ENCODE data around the gene JSRP1.

JSRP1 gene

GRCh38 chr19:2290441-2291184 lies 34.4 kb upstream of the JSRP1 start:
- ChIA-PET POLR2A (no interaction called here), CTCF (interaction anchor here (0.7 to 1.3 kb wide), 2 partner anchors 16 to 55 kb away, joined by 4 read pairs; no protein-coding TSS in a partner anchor)
- no peaks in the 10 kb centered on the region for H3K36me3 ChIP-seq (ENCODE audit: control insufficient read depth in 2 of 2, insufficient read depth in 1 of 2, low read length in 2 of 2)
- no peaks in the 10 kb centered on the region for H3K9me3 ChIP-seq (ENCODE audit: control insufficient read depth, insufficient read depth, low read depth, low read length)
- no peak for TF ChIP-seq YY2 (tag by site-specific recombination; IDR thresholded peaks at IDR 0.05)
- TF ChIP-seq ZNF404 (tag by site-specific recombination; IDR thresholded peaks at IDR 0.05), result no peak
- no peak for TF ChIP-seq ZNF473 (tag by site-specific recombination; IDR thresholded peaks at IDR 0.05)
- TF ChIP-seq PRDM6 (tag by site-specific recombination; IDR thresholded peaks at IDR 0.05), result no peak
- TF ChIP-seq ZNF426 (tag by site-specific recombination; IDR thresholded peaks at IDR 0.05), result no peak
- no peak for TF ChIP-seq ZNF114 (tag by site-specific recombination; IDR thresholded peaks at IDR 0.05)
- TF ChIP-seq, protein P1, sequence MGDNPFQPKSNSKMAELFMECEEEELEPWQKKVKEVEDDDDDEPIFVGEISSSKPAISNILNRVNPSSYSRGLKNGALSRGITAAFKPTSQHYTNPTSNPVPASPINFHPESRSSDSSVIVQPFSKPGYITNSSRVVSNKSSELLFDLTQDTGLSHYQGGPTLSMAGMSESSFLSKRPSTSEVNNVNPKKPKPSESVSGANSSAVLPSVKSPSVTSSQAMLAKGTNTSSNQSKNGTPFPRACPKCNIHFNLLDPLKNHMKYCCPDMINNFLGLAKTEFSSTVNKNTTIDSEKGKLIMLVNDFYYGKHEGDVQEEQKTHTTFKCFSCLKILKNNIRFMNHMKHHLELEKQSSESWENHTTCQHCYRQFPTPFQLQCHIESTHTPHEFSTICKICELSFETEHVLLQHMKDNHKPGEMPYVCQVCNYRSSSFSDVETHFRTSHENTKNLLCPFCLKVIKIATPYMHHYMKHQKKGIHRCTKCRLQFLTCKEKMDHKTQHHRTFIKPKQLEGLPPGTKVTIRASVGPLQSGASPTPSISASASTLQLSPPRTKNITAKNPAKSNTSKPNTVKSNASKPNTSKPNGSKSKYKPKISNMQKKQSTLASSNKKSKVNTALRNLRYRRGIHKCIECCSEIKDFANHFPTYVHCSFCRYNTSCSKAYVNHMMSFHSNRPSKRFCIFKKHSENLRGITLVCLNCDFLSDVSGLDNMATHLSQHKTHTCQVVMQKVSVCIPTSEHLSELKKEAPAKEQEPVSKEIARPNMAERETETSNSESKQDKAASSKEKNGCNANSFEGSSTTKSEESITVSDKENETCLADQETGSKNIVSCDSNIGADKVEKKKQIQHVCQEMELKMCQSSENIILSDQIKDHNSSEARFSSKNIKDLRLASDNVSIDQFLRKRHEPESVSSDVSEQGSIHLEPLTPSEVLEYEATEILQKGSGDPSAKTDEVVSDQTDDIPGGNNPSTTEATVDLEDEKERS (tag by site-specific recombination; IDR thresholded peaks at IDR 0.05), result no peak
- TF ChIP-seq SP3 (tag by site-specific recombination; IDR thresholded peaks at IDR 0.05), result no peak
- TF ChIP-seq ZNF529 (tag by site-specific recombination; IDR thresholded peaks at IDR 0.05; ENCODE audit: insufficient replicate concordance), result no peak
- TF ChIP-seq HOXA7 (CRISPR knock-in tag; IDR thresholded peaks at IDR 0.05; ENCODE audit: borderline replicate concordance), result no peak
- TF ChIP-seq ZNF830 (tag by site-specific recombination; IDR thresholded peaks at IDR 0.05; ENCODE audit: low read depth), result no peak
- no peak for TF ChIP-seq PRDM1 (tag by site-specific recombination; IDR thresholded peaks at IDR 0.05)
- TF ChIP-seq, protein P2, sequence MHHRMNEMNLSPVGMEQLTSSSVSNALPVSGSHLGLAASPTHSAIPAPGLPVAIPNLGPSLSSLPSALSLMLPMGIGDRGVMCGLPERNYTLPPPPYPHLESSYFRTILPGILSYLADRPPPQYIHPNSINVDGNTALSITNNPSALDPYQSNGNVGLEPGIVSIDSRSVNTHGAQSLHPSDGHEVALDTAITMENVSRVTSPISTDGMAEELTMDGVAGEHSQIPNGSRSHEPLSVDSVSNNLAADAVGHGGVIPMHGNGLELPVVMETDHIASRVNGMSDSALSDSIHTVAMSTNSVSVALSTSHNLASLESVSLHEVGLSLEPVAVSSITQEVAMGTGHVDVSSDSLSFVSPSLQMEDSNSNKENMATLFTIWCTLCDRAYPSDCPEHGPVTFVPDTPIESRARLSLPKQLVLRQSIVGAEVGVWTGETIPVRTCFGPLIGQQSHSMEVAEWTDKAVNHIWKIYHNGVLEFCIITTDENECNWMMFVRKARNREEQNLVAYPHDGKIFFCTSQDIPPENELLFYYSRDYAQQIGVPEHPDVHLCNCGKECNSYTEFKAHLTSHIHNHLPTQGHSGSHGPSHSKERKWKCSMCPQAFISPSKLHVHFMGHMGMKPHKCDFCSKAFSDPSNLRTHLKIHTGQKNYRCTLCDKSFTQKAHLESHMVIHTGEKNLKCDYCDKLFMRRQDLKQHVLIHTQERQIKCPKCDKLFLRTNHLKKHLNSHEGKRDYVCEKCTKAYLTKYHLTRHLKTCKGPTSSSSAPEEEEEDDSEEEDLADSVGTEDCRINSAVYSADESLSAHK (tag by site-specific recombination; IDR thresholded peaks at IDR 0.05), result no peak
- TF ChIP-seq ZNF580 (tag by site-specific recombination; IDR thresholded peaks at IDR 0.05), result no peak
- TF ChIP-seq ZNF37A (tag by site-specific recombination; IDR thresholded peaks at IDR 0.05), result no peak
- no peak for TF ChIP-seq ZBTB6 (tag by site-specific recombination; IDR thresholded peaks at IDR 0.05)
- no peak for TF ChIP-seq ZNF664 (tag by site-specific recombination; IDR thresholded peaks at IDR 0.05)
- TF ChIP-seq, protein P3, sequence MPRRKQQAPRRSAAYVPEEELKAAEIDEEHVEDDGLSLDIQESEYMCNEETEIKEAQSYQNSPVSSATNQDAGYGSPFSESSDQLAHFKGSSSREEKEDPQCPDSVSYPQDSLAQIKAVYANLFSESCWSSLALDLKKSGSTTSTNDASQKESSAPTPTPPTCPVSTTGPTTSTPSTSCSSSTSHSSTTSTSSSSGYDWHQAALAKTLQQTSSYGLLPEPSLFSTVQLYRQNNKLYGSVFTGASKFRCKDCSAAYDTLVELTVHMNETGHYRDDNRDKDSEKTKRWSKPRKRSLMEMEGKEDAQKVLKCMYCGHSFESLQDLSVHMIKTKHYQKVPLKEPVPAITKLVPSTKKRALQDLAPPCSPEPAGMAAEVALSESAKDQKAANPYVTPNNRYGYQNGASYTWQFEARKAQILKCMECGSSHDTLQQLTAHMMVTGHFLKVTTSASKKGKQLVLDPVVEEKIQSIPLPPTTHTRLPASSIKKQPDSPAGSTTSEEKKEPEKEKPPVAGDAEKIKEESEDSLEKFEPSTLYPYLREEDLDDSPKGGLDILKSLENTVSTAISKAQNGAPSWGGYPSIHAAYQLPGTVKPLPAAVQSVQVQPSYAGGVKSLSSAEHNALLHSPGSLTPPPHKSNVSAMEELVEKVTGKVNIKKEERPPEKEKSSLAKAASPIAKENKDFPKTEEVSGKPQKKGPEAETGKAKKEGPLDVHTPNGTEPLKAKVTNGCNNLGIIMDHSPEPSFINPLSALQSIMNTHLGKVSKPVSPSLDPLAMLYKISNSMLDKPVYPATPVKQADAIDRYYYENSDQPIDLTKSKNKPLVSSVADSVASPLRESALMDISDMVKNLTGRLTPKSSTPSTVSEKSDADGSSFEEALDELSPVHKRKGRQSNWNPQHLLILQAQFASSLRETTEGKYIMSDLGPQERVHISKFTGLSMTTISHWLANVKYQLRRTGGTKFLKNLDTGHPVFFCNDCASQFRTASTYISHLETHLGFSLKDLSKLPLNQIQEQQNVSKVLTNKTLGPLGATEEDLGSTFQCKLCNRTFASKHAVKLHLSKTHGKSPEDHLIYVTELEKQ (tag by site-specific recombination; IDR thresholded peaks at IDR 0.05; ENCODE audit: borderline replicate concordance), result no peak
- TF ChIP-seq ZNF558 (tag by site-specific recombination; IDR thresholded peaks at IDR 0.05), result no peak
- H3K4me3 ChIP-seq (ENCODE audit: low read depth, low read length), result peak overlapping the region; percentile 17; the same call in 1 of the 2 replicates
- H3K27ac ChIP-seq (ENCODE audit: extremely low read depth, low read depth, low read length), result no peak overlapping the region
- H3K4me1 ChIP-seq (ENCODE audit: control insufficient read depth, insufficient read depth, low read length), result no peaks in the 10 kb centered on the region

All from HEK293 (cell line).